GM23338 (cell line): ENCODE measurements around the gene ATXN7L1. TPM values are rescaled to one million over a fixed set of nuclear protein-coding genes. Genes with fewer than 3 reads are reported as not detected.

Experiments used
- ATAC-seq: fragments of 200-7000 bp; cut with Tn5 transposase; 3 replicates; pipeline ENCODE4 v1.9.1; 2020
- DNase-seq: peaks from one replicate; pipeline ENCODE4 v3.0.0-alpha.2; 2015; ENCODE audit warnings: low spot score
- H2AFZ ChIP-seq: fragments of 200-600 bp; sonication (generic); 2 replicates; pipeline ENCODE4 v1.8.0; 2016; ENCODE audit warnings: antibody characterized with exemption, mild to moderate bottlenecking, moderate library complexity
- H3F3A ChIP-seq: fragments of 200-600 bp; sonication (generic); replicated peaks from 2 replicates; pipeline ENCODE4 v1.8.0; 2017; ENCODE audit warnings: antibody characterized with exemption, mixed run types, low read depth
- H3K27ac ChIP-seq: fragments of 200-600 bp; sonication (generic); 2 replicates; pipeline ENCODE4 v1.6.1; 2016; ENCODE audit warnings: low read depth
- H3K27me3 ChIP-seq: fragments of 200-600 bp; sonication (generic); 2 replicates; pipeline ENCODE4 v1.8.0; 2016; ENCODE audit warnings: mild to moderate bottlenecking, mixed run types, moderate library complexity; ENCODE audit not compliant: insufficient read depth
- H3K36me3 ChIP-seq: fragments of 200-600 bp; sonication (generic); 2 replicates; pipeline ENCODE4 v1.8.0; 2016; ENCODE audit warnings: mild to moderate bottlenecking; ENCODE audit not compliant: insufficient read depth
- H3K4me1 ChIP-seq: fragments of 200-600 bp; sonication (generic); 2 replicates; pipeline ENCODE4 v1.8.0; 2016; ENCODE audit warnings: mild to moderate bottlenecking, moderate library complexity; ENCODE audit not compliant: insufficient read depth
- H3K4me2 ChIP-seq: fragments of 200-600 bp; sonication (generic); 2 replicates; pipeline ENCODE4 v1.7.1; 2017; ENCODE audit warnings: mixed run types
- H3K4me3 ChIP-seq: fragments of 200-600 bp; sonication (generic); 2 replicates; pipeline ENCODE4 v1.6.1; 2016; ENCODE audit warnings: mixed run types
- H3K79me2 ChIP-seq: fragments of 200-600 bp; sonication (generic); replicated peaks from 2 replicates; pipeline ENCODE4 v1.8.0; 2017; ENCODE audit warnings: mild to moderate bottlenecking; ENCODE audit not compliant: insufficient read depth
- H3K9me2 ChIP-seq: fragments of 200-600 bp; sonication (generic); 2 replicates; pipeline ENCODE4 v1.8.0; 2017; ENCODE audit not compliant: insufficient read depth
- H4K20me1 ChIP-seq: fragments of 200-600 bp; sonication (generic); replicated peaks from 2 replicates; pipeline ENCODE4 v1.8.0; 2017; ENCODE audit warnings: mild to moderate bottlenecking; ENCODE audit not compliant: insufficient read depth
- H3K27ac Mint-ChIP-seq: 2 replicates; pipeline ENCODE4 v1.8.0; 2020; ENCODE audit warnings: inconsistent platforms, mild to moderate bottlenecking, moderate library complexity, mixed read lengths
- H3K27me3 Mint-ChIP-seq: 3 replicates; pipeline ENCODE4 v1.8.0; 2022; ENCODE audit warnings: low read depth, mild to moderate bottlenecking, moderate library complexity, mixed read lengths, inconsistent platforms; ENCODE audit not compliant: insufficient read depth, poor library complexity
- H3K36me3 Mint-ChIP-seq: 3 replicates; pipeline ENCODE4 v1.8.0; 2021; ENCODE audit warnings: low read depth, mild to moderate bottlenecking, inconsistent platforms, moderate library complexity, mixed read lengths
- H3K4me1 Mint-ChIP-seq: 3 replicates; pipeline ENCODE4 v1.8.0; 2020; ENCODE audit warnings: mild to moderate bottlenecking, inconsistent platforms, mixed read lengths
- H3K4me3 Mint-ChIP-seq: 3 replicates; pipeline ENCODE4 v1.8.0; 2021; ENCODE audit warnings: moderate library complexity, mild to moderate bottlenecking, inconsistent platforms, mixed read lengths
- H3K9me3 Mint-ChIP-seq: 3 replicates; pipeline ENCODE4 v1.8.0; 2020; ENCODE audit warnings: moderate library complexity, mild to moderate bottlenecking, inconsistent platforms, mixed read lengths
- CREB1 ChIP-seq: fragments of 250-450 bp; sonication (Bioruptor Pico); IDR thresholded peaks from 2 replicates; pipeline ENCODE4 v1.5.0; 2020; ENCODE audit warnings: low read depth, mild to moderate bottlenecking, moderate library complexity
- CTCF ChIP-seq, 2 experiments: fragments of 200-600 bp in 1 of 2; sonication (generic) in 1 of 2; conservative IDR thresholded peaks; 2 replicates each; pipeline versions ENCODE4 v1.5.1 to v1.6.1; 2016 to 2017; ENCODE audit warnings: antibody characterized with exemption in 2 of 2, low read depth in 2 of 2, mild to moderate bottlenecking in 2 of 2, moderate library complexity in 1 of 2
- EZH2 ChIP-seq: fragments of 200-600 bp; sonication (generic); IDR thresholded peaks from one replicate; pipeline ENCODE4 v1.8.0; 2017; ENCODE audit warnings: antibody characterized with exemption, mild to moderate bottlenecking, low read depth; ENCODE audit not compliant: unreplicated experiment
- NANOG ChIP-seq: IDR thresholded peaks from 2 replicates; pipeline ENCODE4 v1.6.1; 2016; ENCODE audit warnings: antibody characterized with exemption, borderline replicate concordance
- POLR2AphosphoS5 ChIP-seq: IDR thresholded peaks from 2 replicates; pipeline ENCODE4 v1.6.1; 2016; ENCODE audit warnings: antibody characterized with exemption, low read depth
- STAT1 ChIP-seq: IDR thresholded peaks from one replicate; pipeline ENCODE4 v1.6.1; 2016; ENCODE audit warnings: antibody characterized with exemption; ENCODE audit not compliant: unreplicated experiment
- ZNF114 ChIP-seq: fragments of 250-450 bp; sonication (Bioruptor Pico); IDR thresholded peaks from 2 replicates; pipeline ENCODE4 v1.5.0; 2020; ENCODE audit warnings: mild to moderate bottlenecking, moderate library complexity
- ZNF331 ChIP-seq: fragments of 250-450 bp; sonication (Bioruptor Pico); IDR thresholded peaks from 2 replicates; pipeline ENCODE4 v1.5.0; 2020; ENCODE audit warnings: low read depth, mild to moderate bottlenecking, moderate library complexity
- ZNF462 ChIP-seq: fragments of 250-450 bp; sonication (Bioruptor Pico); IDR thresholded peaks from 2 replicates; pipeline ENCODE4 v1.5.0; 2020; ENCODE audit warnings: mild to moderate bottlenecking, moderate library complexity
- polyA plus RNA-seq: library from polyadenylated mRNA; unstranded; fragments of >200 nt; fragmentation: Nextera tagmentation; extraction: Ambion mirVana; gene quantifications from 2 replicates; pipeline ENCODE4 v1.2.1, GENCODE V29; 2016
- total RNA-seq: library from RNA; depleted of rRNA; stranded (reverse); fragments of >200 nt; shearing (Covaris generic); gene quantifications from 2 replicates; pipeline ENCODE4 v1.2.3, GENCODE V29; 2014

ATXN7L1 gene
- total and polyA plus RNA-seq, 2 experiments from 2014 or later = 22.8 to 29.8 TPM

- Histone ChIP-seq H3K4me3 (no peak overlapping the region), H3K9me2 (peaks cover 14% of the 10 kb centered on the region), H2AFZ (no peak overlapping the region), H3K27ac (no peak overlapping the region), H3K4me2 (no peak overlapping the region), H4K20me1 (no peaks in the 10 kb centered on the region), H3F3A (no peaks in the 10 kb centered on the region), H3K36me3 (no peaks in the 10 kb centered on the region), H3K4me1 (peaks cover 14% of the 10 kb centered on the region), H3K27me3 (no peaks in the 10 kb centered on the region), H3K79me2 (no peaks in the 10 kb centered on the region)
- no peak for DNase-seq
- Mint-ChIP-seq H3K4me1 (peaks cover 19% of the 10 kb centered on the region), H3K4me3 (no peak overlapping the region), H3K27me3 (peaks cover 8% of the 10 kb centered on the region), H3K9me3 (no peaks in the 10 kb centered on the region), H3K36me3 (peaks cover 26% of the 10 kb centered on the region), H3K27ac (no peak overlapping the region)
- ATAC-seq = no peak
- no peak for TF ChIP-seq NANOG
- TF ChIP-seq STAT1 = no peak
- TF ChIP-seq ZNF114 = no peak
- TF ChIP-seq POLR2AphosphoS5 = no peak
- TF ChIP-seq ZNF462 = no peak
- TF ChIP-seq EZH2 = no peak
- no peak for TF ChIP-seq CREB1 (CRISPR knock-in tag)
- TF ChIP-seq ZNF331 (CRISPR knock-in tag) = no peak
- no peak for TF ChIP-seq CTCF (conservative IDR thresholded peaks at IDR 0.05; ENCODE audit: low read depth in 2 of 2)
Observed at GRCh38 chr7:105728028-105728427, 148.4 kb downstream of the ATXN7L1 start.
